ENCODE results near the gene LRCH1. TPM values are rescaled to one million over a fixed set of nuclear protein-coding genes. Genes with fewer than 3 reads are reported as not detected.
A peak's percentile ranks its signal among the peaks of the same experiment; 100 is the strongest.

LRCH1 gene
- total RNA-seq, 3 donors from 2014 or later: 13.5 to 16.4 (median 14.7) TPM

GRCh38 chr13:46598820-46599180 is 45.8 kb downstream of the LRCH1 start:
- Mint-ChIP-seq H3K27me3 (ENCODE audit: low read depth) (no peaks in the 10 kb centered on the region), H3K4me1 (ENCODE audit: low read depth) (peaks cover 82% of the 10 kb centered on the region), H3K4me3 (no peak overlapping the region), H3K36me3 (ENCODE audit: insufficient read depth) (no peaks in the 10 kb centered on the region), H3K9me3 (no peaks in the 10 kb centered on the region)
- ATAC-seq (peak; percentile 78 to 87), DNase-seq (no peak)

GRCh38 chr13:46600943-46601311 is 48.0 kb downstream of the LRCH1 start:
- DNase-seq (no peak), ATAC-seq (peak in 1 of 2 donors; percentile 25)
- H3K9me3 Mint-ChIP-seq: no peaks in the 10 kb centered on the region
- H3K36me3 Mint-ChIP-seq (ENCODE audit: insufficient read depth): no peaks in the 10 kb centered on the region
- peaks cover 76% of the 10 kb centered on the region for H3K4me1 Mint-ChIP-seq (ENCODE audit: low read depth)
- no peak overlapping the region for H3K4me3 Mint-ChIP-seq
- no peaks in the 10 kb centered on the region for H3K27me3 Mint-ChIP-seq (ENCODE audit: low read depth)

GRCh38 chr13:46602531-46602930 is 49.6 kb downstream of the LRCH1 start:
- no peaks in the 10 kb centered on the region for H3K27me3 Mint-ChIP-seq (ENCODE audit: low read depth)
- H3K4me3 Mint-ChIP-seq: no peak overlapping the region
- DNase-seq (no peak), ATAC-seq (no peak)
- H3K4me1 Mint-ChIP-seq (ENCODE audit: low read depth): peaks cover 80% of the 10 kb centered on the region
- no peaks in the 10 kb centered on the region for H3K9me3 Mint-ChIP-seq
- H3K36me3 Mint-ChIP-seq (ENCODE audit: insufficient read depth): no peaks in the 10 kb centered on the region

- H3K36me3 Mint-ChIP-seq (ENCODE audit: insufficient read depth): no peaks in the 10 kb centered on the region
- H3K27me3 Mint-ChIP-seq (ENCODE audit: low read depth): no peaks in the 10 kb centered on the region
- DNase-seq (no peak), ATAC-seq (no peak)
- H3K9me3 Mint-ChIP-seq: no peaks in the 10 kb centered on the region
- peaks cover 80% of the 10 kb centered on the region for H3K4me1 Mint-ChIP-seq (ENCODE audit: low read depth)
- no peak overlapping the region for H3K4me3 Mint-ChIP-seq
Measured at GRCh38 chr13:46603165-46603603, 50.2 kb downstream of the LRCH1 start.

- Mint-ChIP-seq H3K4me1 (ENCODE audit: low read depth) (peaks cover 72% of the 10 kb centered on the region), H3K4me3 (no peak overlapping the region), H3K27me3 (ENCODE audit: low read depth) (no peaks in the 10 kb centered on the region), H3K9me3 (no peaks in the 10 kb centered on the region), H3K36me3 (ENCODE audit: insufficient read depth) (no peaks in the 10 kb centered on the region)
- ATAC-seq: no peak
- no peak for DNase-seq
Measured at GRCh38 chr13:46604226-46604990, 51.4 kb downstream of the LRCH1 start.

- peaks cover 72% of the 10 kb centered on the region for H3K4me1 Mint-ChIP-seq (ENCODE audit: low read depth)
- DNase-seq (no peak), ATAC-seq (no peak)
- H3K27me3 Mint-ChIP-seq (ENCODE audit: low read depth): no peaks in the 10 kb centered on the region
- no peak overlapping the region for H3K4me3 Mint-ChIP-seq
- H3K9me3 Mint-ChIP-seq: no peaks in the 10 kb centered on the region
- no peaks in the 10 kb centered on the region for H3K36me3 Mint-ChIP-seq (ENCODE audit: insufficient read depth)
Measured at GRCh38 chr13:46605076-46605824, 52.3 kb downstream of the LRCH1 start.

- H3K9me3 Mint-ChIP-seq: no peaks in the 10 kb centered on the region
- H3K36me3 Mint-ChIP-seq (ENCODE audit: insufficient read depth): no peaks in the 10 kb centered on the region
- H3K4me1 Mint-ChIP-seq (ENCODE audit: low read depth): peaks cover 65% of the 10 kb centered on the region
- H3K27me3 Mint-ChIP-seq (ENCODE audit: low read depth): no peaks in the 10 kb centered on the region
- peak; percentile 46 to 79 for ATAC-seq
- peak overlapping the region; percentile 31 for H3K4me3 Mint-ChIP-seq
- no peak for DNase-seq
Measured at GRCh38 chr13:46605825-46606554, 53.0 kb downstream of the LRCH1 start.

- Mint-ChIP-seq H3K36me3 (ENCODE audit: insufficient read depth) (no peaks in the 10 kb centered on the region), H3K4me3 (no peak overlapping the region), H3K4me1 (ENCODE audit: low read depth) (peaks cover 57% of the 10 kb centered on the region), H3K27me3 (ENCODE audit: low read depth) (no peaks in the 10 kb centered on the region), H3K9me3 (no peaks in the 10 kb centered on the region)
- ATAC-seq (no peak), DNase-seq (no peak)
Measured at GRCh38 chr13:46606970-46607369, 54.0 kb downstream of the LRCH1 start.

- peak in 1 of 2 donors; percentile 54 for ATAC-seq
- Mint-ChIP-seq H3K4me1 (ENCODE audit: low read depth) (peaks cover 53% of the 10 kb centered on the region), H3K27me3 (ENCODE audit: low read depth) (no peaks in the 10 kb centered on the region), H3K9me3 (no peaks in the 10 kb centered on the region), H3K4me3 (peak overlapping the region; percentile 8), H3K36me3 (ENCODE audit: insufficient read depth) (no peaks in the 10 kb centered on the region)
- no peak for DNase-seq
Measured at GRCh38 chr13:46607768-46608564, 55.0 kb downstream of the LRCH1 start.

GRCh38 chr13:46609052-46609451 is 56.1 kb downstream of the LRCH1 start:
- Mint-ChIP-seq H3K4me1 (ENCODE audit: low read depth) (peaks cover 53% of the 10 kb centered on the region), H3K36me3 (ENCODE audit: insufficient read depth) (no peaks in the 10 kb centered on the region), H3K27me3 (ENCODE audit: low read depth) (no peaks in the 10 kb centered on the region), H3K4me3 (no peak overlapping the region), H3K9me3 (no peaks in the 10 kb centered on the region)
- DNase-seq (no peak), ATAC-seq (no peak)

- H3K9me3 Mint-ChIP-seq: no peaks in the 10 kb centered on the region
- no peak overlapping the region for H3K4me3 Mint-ChIP-seq
- DNase-seq (no peak), ATAC-seq (no peak)
- no peaks in the 10 kb centered on the region for H3K27me3 Mint-ChIP-seq (ENCODE audit: low read depth)
- H3K4me1 Mint-ChIP-seq (ENCODE audit: low read depth): peaks cover 51% of the 10 kb centered on the region
- peaks cover 2% of the 10 kb centered on the region for H3K36me3 Mint-ChIP-seq (ENCODE audit: insufficient read depth)
Measured at GRCh38 chr13:46609726-46610125, 56.8 kb downstream of the LRCH1 start.

GRCh38 chr13:46612267-46612666 is 59.3 kb downstream of the LRCH1 start:
- Mint-ChIP-seq H3K4me3 (no peak overlapping the region), H3K4me1 (ENCODE audit: low read depth) (peaks cover 45% of the 10 kb centered on the region), H3K9me3 (no peaks in the 10 kb centered on the region), H3K27me3 (ENCODE audit: low read depth) (no peaks in the 10 kb centered on the region), H3K36me3 (ENCODE audit: insufficient read depth) (peaks cover 2% of the 10 kb centered on the region)
- ATAC-seq (no peak), DNase-seq (no peak)

GRCh38 chr13:46613409-46614049 is 60.6 kb downstream of the LRCH1 start:
- Mint-ChIP-seq H3K36me3 (ENCODE audit: insufficient read depth) (peaks cover 2% of the 10 kb centered on the region), H3K27me3 (ENCODE audit: low read depth) (no peaks in the 10 kb centered on the region), H3K4me1 (ENCODE audit: low read depth) (peaks cover 38% of the 10 kb centered on the region), H3K4me3 (no peak overlapping the region), H3K9me3 (no peaks in the 10 kb centered on the region)
- ATAC-seq (no peak), DNase-seq (no peak)

All from activated T-cell treated with anti-CD3 and anti-CD28 coated beads, Interleukin-2, amount 50 U/mL, for 4 hours (primary cell).